Measurements from ENCODE around the gene DCP2.
"Not testable (repeated sequence)": the region's sequence is repeated elsewhere in the genome, so short reads cannot be mapped to it uniquely, and the experiment has no call there.

The DCP2 gene

DNA sequence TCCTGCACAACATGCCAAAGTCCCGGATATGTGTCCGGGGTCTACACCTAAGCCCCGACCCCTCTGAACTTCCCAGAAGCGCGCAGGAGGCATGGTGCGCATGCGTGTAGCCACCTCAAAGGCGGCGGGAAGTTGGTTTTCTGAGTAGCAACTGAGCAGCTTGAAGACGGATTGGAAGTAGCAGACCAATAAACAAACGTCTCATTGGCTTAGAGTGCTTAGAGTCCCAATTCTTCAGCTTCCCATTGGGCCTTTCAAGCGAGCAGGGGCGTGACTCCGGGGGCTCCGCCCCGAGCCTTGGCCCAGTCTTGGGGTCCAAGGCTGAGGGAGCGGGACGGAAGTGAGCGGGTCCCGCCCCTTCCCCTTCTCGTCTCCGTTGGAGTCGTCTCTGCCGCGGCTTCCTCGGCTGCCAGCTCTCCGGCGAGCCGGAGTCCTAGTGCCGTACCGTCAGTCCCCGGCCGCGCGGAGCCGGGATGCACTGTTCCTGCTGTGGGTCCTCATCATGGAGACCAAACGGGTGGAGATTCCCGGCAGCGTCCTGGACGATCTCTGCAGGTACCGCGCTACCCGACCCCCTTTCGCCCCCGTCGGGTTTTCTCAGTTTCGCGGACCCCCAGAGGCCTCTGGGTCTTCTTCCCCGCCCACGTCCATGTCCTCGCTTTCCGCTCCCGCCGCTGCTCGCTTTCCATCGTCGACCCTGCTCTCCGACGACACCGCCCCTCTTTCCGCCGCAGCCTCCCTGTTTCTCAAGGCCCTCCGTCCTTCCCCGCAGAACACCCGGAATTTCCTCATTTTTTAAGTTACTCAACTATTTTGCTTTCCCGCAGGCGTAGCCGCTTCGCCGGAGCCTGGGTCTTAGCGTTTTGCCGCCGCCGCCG is at the start of gene DCP2:
DCP2 (plus strand) TSS at position 367 of the 878 bp plus-strand sequence; CDS start at position 503, 136 bp downstream.
- peak; percentile 91 for DNase-seq (ENCODE audit: low read depth)

- DNase-seq (ENCODE audit: low read depth), result no peak
Observed at GRCh38 chr5:112929336-112930081, 47.1 kb upstream of the DCP2 start.

DNA sequence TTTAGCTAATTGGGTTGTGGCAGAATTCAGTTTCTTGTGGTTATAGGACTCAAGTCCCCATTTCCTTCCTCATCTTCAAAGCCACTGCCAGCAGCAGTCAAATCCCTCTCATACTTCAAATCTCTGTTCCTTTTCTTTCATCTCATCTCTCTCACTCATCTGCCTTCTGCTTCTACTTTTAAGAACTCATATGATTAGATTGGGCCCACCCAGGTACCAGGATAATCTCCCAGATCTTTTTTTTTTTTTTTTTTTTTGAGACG is 46.6 kb upstream of the DCP2 start:
- no peak for DNase-seq (ENCODE audit: low read depth)

DNA sequence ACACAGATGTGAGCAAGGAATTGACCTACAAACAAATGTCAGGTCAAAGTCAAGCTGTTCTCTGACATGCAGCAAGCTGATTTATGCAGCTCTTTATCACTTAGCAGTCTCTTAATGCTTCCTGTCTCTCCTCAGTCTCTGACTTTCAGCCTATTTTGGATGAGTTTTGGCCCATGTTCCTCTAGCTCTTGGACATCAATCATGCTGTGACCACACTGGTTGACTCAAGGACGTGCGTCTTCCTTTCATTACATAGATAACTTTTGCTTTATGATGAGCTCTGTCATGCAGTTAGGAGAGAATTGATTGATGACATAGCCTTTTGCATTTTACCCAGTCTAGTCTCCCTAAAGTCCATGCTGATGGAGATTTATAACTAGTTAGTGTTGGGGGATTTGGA is 45.1 kb upstream of the DCP2 start:
- DNase-seq (ENCODE audit: low read depth), result no peak

- DNase-seq (ENCODE audit: low read depth), result no peak
Observed at GRCh38 chr5:112933105-112933504, 43.5 kb upstream of the DCP2 start.

GRCh38 chr5:112933651-112934365 is 42.8 kb upstream of the DCP2 start:
- no peak for DNase-seq (ENCODE audit: low read depth)

DNA sequence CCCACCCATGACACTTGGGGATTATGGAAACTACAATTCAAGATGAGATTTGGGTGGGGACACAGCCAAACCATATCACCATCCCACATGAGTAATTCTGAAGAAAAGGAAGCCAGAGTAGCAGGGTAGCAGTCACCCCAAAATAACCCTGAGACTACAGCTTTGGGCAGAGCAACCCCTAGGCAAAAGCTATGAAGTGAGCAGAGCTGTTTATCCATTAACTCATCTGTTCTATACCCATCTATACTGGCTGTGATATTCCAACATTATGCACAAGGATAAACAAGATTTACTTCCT is 42.3 kb upstream of the DCP2 start:
- DNase-seq (ENCODE audit: low read depth), result no peak

GRCh38 chr5:112935675-112936074 is 40.9 kb upstream of the DCP2 start:
- no peak for DNase-seq (ENCODE audit: low read depth)

DNA sequence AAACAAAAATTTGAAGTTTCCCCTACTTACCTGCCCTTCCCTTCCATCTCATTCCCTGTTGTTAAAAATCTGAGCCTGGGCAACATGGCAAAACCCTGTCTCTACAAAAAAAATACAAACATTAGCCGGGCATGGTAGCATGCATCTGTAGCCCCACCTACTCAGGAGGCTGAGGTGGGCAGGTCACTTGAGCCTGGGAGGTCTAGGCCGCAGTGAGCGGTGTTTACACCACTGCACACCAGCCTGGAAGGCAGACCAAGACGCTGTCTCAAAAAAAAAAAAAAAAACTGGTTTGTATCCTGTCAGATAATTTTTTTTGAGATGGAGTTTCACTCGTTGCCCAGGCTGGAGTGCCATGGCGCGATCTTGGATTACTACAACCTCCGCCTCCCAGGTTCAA is 38.3 kb upstream of the DCP2 start:
- no peak for DNase-seq (ENCODE audit: low read depth)

GRCh38 chr5:112940670-112941069 is 35.9 kb upstream of the DCP2 start:
- DNase-seq (ENCODE audit: low read depth), result no peak

DNA sequence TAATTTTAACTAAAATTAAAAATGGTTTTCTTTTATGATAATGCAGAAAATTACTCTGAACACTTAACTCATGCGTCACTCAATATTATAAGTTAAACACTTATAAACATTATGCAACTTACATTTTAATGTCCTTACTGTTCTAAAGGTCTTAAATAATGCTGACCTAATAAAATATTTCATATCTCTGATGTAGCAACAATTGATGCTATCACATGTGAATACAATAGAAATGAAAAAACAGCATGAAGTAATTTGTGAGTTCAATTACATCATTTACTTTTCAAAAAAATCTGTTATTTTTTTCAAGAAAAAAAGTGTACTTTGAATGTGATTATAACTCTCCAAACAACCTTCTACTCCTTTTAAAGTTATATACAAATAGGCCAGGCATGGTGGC is 28.1 kb upstream of the DCP2 start:
- DNase-seq (ENCODE audit: low read depth), result no peak

- no peak for DNase-seq (ENCODE audit: low read depth)
Observed at GRCh38 chr5:112951124-112951702, 25.4 kb upstream of the DCP2 start.

- no peak for DNase-seq (ENCODE audit: low read depth)
Observed at GRCh38 chr5:112956606-112957005, 20.0 kb upstream of the DCP2 start.

- no peak for DNase-seq (ENCODE audit: low read depth)
Observed at GRCh38 chr5:112957036-112957808, 19.4 kb upstream of the DCP2 start.

GRCh38 chr5:112958093-112959088 is 18.2 kb upstream of the DCP2 start:
- no peak for DNase-seq (ENCODE audit: low read depth)

- DNase-seq (ENCODE audit: low read depth), result not testable (repeated sequence)
Observed at GRCh38 chr5:112959872-112960271, 16.7 kb upstream of the DCP2 start.

DNA sequence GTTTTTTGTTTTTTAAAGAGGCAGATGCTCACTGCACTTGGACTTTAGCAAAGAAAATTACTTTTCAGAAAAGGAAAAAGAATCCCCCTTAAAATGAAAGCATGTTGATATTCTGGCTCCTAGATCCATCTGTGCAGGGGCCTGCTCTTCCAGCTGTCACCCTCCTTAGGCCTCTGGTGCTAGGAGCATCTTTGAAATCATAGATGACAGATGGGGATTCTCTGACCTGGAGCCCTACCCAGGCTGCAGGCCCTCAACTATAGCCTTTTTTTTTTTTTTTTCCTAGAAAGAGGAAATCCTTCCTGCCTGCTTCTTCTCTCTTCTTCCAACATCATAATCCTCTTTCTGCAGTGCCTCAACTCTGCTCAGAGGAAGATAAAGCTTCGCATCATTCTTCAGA is 16.3 kb upstream of the DCP2 start:
- no peak for DNase-seq (ENCODE audit: low read depth)

DNA sequence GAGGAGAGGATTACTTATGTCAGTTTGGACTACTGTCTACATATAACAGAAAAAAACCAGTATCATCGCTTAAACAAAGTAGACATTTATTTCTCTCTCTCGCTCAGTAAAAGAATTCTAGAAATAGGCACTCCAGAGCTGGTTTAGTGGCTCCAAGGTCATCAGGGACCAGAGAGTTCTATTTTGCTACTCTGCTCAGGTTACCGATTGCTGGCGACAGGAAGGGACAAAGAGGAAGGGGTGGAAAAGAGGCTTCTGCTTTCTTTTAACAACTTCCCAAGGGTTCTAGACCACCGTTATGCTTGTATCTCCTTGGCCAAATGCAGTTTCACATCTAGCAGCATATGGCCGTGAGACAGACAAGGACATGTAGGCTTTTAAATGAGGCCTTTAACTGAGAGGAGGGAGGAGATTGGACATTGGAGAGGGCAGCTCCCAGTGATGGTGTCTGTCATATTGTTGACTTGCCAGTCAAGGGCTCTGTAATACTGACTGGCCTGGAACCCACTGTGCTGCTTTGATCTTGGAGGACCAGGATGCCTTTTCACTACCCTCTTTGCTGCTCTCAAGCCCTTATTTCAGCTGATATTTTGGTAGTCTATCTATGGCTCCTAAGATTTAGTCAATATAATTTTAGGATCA is 15.6 kb upstream of the DCP2 start:
- DNase-seq (ENCODE audit: low read depth), result no peak

DNA sequence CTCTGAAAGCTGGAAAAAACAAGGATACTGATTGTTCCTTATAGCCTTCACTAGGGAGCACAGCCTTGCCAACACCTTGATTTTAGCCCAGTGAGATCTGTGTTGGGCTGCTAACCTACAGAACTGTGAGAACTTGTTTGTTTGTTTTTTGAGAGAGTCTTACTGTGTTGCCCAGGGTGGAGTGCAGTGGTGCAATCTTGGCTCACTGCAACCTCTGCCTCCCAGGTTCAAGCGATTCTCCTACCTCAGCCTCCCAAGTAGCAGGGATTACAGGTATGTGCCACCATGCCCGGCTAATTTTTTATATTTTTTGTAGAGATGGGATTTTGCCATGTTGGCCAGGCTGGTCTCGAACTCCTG is 13.2 kb upstream of the DCP2 start:
- DNase-seq (ENCODE audit: low read depth), result not testable (repeated sequence)

DNA sequence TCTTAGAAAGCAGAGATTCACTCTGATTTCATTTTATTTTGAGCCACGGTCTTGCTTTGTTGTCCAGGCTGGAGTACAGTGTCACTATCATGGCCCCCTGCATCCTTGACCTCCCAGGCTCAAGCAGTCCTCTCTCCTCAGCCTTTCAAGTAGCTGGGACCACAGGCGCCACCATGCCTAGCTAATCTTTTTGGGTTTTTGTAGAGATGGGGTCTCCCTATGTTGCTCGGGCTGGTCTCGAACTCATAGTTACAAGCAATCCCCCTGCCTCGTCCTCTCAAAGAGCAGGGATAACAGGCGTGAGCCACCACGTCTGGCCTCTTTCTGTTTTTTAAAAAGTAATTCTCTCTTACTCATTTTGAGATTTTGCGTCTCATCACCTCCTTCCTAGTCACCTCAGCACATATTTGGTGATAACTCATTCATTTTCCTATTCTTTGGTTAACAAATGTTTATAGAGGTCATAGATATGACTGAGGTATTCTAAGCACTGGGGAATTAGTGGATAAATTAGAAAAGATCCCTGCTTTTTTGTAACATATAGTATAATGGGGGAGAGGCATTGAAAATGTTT is 10.8 kb upstream of the DCP2 start:
- no peak for DNase-seq (ENCODE audit: low read depth)
